ENCODE measurements around the gene SBF2.

SBF2 gene

DNA sequence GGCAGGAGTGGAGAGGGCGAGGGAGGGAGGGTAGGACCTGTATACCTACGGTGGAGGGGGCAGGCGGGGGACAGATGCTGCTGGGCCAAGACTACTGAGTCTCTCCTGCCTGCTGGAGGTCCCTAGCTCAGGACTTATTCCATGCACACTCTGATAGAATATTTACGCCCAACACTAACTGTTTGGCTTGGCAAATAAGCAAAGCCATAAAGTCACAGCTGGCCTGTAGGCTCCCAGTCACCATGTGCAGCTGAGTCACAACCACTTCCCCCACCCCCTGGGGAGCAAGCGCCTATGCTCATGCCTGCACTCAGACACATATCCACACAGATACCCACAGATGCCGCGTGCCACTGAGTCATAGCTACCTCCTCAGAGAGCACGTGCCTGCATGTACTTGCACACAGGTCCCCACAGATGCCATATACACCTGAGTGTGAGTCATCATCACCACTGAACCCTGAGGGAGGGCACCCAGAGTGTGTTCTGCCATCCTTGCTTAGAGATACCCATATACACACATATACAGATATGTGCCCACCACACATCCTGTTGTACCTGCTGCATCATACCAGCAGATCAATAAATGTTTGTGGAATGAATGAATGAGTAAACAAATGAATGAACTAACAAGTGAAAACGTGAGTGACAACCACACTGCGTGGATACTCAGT lies 534.4 kb downstream of the SBF2 start:
- TF ChIP-seq, protein P1, sequence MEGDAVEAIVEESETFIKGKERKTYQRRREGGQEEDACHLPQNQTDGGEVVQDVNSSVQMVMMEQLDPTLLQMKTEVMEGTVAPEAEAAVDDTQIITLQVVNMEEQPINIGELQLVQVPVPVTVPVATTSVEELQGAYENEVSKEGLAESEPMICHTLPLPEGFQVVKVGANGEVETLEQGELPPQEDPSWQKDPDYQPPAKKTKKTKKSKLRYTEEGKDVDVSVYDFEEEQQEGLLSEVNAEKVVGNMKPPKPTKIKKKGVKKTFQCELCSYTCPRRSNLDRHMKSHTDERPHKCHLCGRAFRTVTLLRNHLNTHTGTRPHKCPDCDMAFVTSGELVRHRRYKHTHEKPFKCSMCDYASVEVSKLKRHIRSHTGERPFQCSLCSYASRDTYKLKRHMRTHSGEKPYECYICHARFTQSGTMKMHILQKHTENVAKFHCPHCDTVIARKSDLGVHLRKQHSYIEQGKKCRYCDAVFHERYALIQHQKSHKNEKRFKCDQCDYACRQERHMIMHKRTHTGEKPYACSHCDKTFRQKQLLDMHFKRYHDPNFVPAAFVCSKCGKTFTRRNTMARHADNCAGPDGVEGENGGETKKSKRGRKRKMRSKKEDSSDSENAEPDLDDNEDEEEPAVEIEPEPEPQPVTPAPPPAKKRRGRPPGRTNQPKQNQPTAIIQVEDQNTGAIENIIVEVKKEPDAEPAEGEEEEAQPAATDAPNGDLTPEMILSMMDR (IDR thresholded peaks at IDR 0.05): no peak
- Histone ChIP-seq H3K27ac (peak overlapping the region; percentile 70 to 91), H3K4me3 (peak overlapping the region; percentile 73)
- peak; percentile 94 for DNase-seq (ENCODE audit: low spot score)

GRCh38 chr11:9758637-9759518 lies 535.1 kb downstream of the SBF2 start:
- DNase-seq (ENCODE audit: low spot score): no peak
- peak overlapping the region; percentile 70 to 91 for H3K27ac ChIP-seq
- TF ChIP-seq, protein P1 (IDR thresholded peaks at IDR 0.05): no peak
- peak overlapping the region; percentile 73 for H3K4me3 ChIP-seq

DNA sequence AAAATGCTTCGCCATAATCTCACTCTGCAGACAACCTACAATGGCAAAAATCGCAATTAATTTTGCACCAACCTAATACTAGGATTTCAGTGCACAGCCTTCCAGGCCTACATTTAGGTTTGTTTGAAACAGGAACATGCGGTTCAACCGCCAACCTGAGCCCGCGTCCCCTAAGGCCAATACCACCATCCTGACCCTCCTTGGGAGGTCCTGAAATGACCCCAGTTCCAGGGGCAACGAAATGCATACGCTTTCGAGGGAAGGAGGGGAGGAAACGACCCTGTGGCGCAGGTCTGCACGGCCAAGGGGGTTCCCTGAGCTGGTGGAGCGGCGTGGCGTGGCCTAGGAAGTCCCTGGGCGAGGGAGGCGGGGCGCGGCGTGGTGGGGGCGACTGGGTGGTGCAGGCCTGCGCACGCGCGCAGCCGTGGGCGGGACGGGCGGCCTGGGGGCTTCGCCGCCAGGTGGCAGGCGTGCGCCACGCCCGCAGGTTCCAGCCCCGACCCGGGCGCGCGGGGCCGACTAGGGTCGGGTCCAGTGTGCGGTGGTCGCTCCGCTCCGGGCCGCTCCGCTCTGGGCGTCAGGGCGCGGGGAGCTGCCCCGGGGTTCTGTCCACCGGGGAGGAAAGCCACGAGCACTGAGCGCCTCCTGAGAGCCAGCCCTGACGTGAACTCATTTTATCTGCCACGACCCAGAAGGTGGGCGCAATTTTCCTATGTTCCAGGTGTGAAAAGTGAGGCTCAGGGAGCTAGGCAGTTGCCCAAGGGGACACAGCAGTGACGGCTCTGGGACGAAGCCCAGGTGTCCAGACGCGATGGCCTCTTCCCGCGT lies 536.0 kb downstream of the SBF2 start:
- TF ChIP-seq, protein P1 (IDR thresholded peaks at IDR 0.05): peak; percentile 93
- DNase-seq (ENCODE audit: low spot score): peak; percentile 89
- Histone ChIP-seq H3K4me3 (peak overlapping the region; percentile 73), H3K27ac (peak overlapping the region; percentile 70 to 91)

DNA sequence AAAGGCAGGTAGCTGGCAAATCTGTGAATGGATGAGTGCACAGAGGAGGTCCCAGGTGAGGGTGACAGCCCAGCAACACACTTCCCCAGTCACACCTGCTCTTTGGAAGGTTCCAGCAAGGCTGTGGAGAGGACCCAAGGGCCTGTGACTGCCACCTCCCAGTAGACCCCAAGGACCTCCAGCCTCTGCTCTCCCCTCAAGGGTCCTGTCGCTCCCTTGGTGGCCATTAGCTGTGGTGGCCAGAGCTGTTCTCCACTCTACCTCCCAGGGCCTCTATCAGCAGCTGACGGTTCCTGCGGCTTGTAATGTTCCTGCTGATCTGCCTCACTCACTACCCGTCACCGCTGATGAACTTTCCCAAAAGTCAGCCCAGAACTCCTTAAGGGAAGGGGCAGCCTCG lies 537.1 kb downstream of the SBF2 start:
- TF ChIP-seq, protein P1 (IDR thresholded peaks at IDR 0.05): no peak
- no peak for DNase-seq (ENCODE audit: low spot score)
- no peak overlapping the region for H3K27ac ChIP-seq
- H3K4me3 ChIP-seq: no peak overlapping the region

- TF ChIP-seq, protein P1 (IDR thresholded peaks at IDR 0.05): no peak
- DNase-seq (ENCODE audit: low spot score): no peak
- H3K4me3 ChIP-seq: no peak overlapping the region
- H3K27ac ChIP-seq: no peak overlapping the region
These were observed 537.6 kb downstream of the SBF2 start for GRCh38 chr11:9756461-9756860.

- no peak overlapping the region for H3K4me3 ChIP-seq
- TF ChIP-seq, protein P1 (IDR thresholded peaks at IDR 0.05): no peak
- H3K27ac ChIP-seq: peak overlapping the region in 1 of 2 donors; percentile 36
- DNase-seq (ENCODE audit: low spot score): no peak
These were observed 538.3 kb downstream of the SBF2 start for GRCh38 chr11:9755561-9756185.
